ENCODE measurements around the gene ARFRP1.

The ARFRP1 gene

GRCh38 chr20:63657937-63658748 is 49.6 kb downstream of the ARFRP1 start, which contains the start of gene RTEL1:
Gene RTEL1, plus strand, starts transcription at chr20:63658312. Its CDS starts 1,091 bp downstream, at chr20:63659403.
- Mint-ChIP-seq H3K4me1 (peaks cover 39% of the 10 kb centered on the region), H3K36me3 (ENCODE audit: low read depth) (peaks cover 10% of the 10 kb centered on the region), H3K9me3 (no peaks in the 10 kb centered on the region), H3K27ac (peak within 1 kb of the TSS; percentile 92), H3K27me3 (ENCODE audit: low read depth, poor library complexity) (peaks cover 3% of the 10 kb centered on the region), H3K4me3 (peak within 1 kb of the TSS; percentile 97)
- no peak for TF ChIP-seq CTCF (IDR thresholded peaks at IDR 0.05)
- peak; percentile 92 for DNase-seq

DNA sequence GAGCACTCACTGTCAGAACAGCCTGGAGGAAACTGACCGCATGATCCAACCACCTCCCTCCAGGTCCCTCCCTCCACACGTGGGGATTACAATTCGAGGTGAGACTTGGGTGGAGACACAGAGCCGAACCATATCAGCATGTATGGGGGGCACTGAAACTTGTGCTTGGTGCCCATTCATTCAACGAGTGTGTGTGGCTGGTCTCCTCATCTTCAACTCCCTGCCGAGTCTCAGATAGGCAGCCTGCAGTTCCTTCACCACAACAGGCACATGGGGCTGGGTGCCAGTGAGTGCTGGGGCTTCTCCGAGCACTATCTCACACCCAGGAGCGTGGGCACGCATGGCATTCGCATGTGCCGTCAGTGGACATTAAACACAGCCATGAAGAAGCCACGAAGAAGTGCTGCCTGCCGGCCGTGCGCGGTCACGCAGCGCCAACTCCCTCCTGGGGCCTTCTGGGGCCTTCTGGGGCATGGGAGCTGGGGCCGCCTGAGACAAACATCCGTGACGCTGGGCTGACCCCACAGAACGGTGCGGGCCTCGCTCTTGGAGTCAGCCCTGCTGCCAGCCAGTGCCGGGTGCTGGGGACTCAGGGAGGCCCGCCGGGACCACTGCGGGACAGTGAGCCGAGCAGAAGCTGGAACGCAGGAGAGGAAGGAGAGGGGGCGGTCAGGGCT is 50.4 kb downstream of the ARFRP1 start:
- H3K27me3 Mint-ChIP-seq (ENCODE audit: low read depth, poor library complexity) = peaks cover 3% of the 10 kb centered on the region
- DNase-seq = no peak
- no peak for TF ChIP-seq CTCF (IDR thresholded peaks at IDR 0.05)
- peaks cover 9% of the 10 kb centered on the region for H3K36me3 Mint-ChIP-seq (ENCODE audit: low read depth)
- H3K4me1 Mint-ChIP-seq = peaks cover 39% of the 10 kb centered on the region
- H3K27ac Mint-ChIP-seq = peak overlapping the region; percentile 79
- peak overlapping the region; percentile 97 for H3K4me3 Mint-ChIP-seq
- no peaks in the 10 kb centered on the region for H3K9me3 Mint-ChIP-seq

DNA sequence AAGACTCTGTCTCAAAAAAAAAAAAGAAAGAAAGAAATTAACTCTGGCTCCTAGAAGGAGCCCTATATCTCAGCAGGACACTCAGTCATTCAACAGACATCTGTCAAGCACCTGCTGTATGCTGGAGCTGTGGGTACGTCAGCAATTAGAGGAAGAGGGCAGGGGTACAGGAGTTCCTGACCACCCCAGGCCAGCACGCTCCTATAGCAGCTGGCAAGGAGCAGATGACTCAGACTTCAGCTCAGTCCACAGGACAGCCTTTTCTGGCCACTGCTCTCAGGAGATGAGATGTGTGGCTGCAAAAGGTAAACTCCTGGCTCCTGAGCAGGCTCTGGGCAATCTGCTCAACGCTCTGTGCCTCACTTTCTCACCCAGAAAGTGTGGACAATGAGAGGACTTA is 51.3 kb downstream of the ARFRP1 start:
- Mint-ChIP-seq H3K9me3 (no peaks in the 10 kb centered on the region), H3K4me1 (peaks cover 43% of the 10 kb centered on the region)

DNA sequence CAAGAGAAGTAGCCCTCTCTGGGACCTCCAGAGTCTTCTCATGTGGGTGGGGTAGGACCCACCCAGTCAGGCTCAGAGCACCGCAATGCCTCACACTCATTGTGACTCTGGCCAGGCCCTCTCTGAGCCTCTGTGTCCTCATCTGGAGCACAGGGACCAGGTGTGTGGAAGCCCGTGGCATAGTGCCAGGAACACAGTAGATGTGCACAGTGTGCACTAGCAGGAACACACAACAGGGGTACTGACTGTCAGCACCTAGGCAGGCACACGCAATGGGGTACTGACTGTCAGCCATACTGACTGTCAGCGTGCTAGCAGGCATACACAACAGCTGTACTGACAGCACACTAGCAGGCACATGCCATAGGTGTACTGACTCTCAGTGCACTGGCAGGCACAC is 52.5 kb downstream of the ARFRP1 start:
- Mint-ChIP-seq H3K27ac (no peak overlapping the region), H3K36me3 (ENCODE audit: low read depth) (peaks cover 7% of the 10 kb centered on the region), H3K4me1 (peaks cover 44% of the 10 kb centered on the region), H3K4me3 (no peak overlapping the region), H3K9me3 (no peaks in the 10 kb centered on the region), H3K27me3 (ENCODE audit: low read depth, poor library complexity) (peaks cover 19% of the 10 kb centered on the region)
- TF ChIP-seq CTCF (IDR thresholded peaks at IDR 0.05) = no peak
- DNase-seq = no peak

More for the DNA sequence above, 51.3 kb downstream of the ARFRP1 start:
- peaks cover 10% of the 10 kb centered on the region for H3K27me3 Mint-ChIP-seq (ENCODE audit: low read depth, poor library complexity)
- peaks cover 7% of the 10 kb centered on the region for H3K36me3 Mint-ChIP-seq (ENCODE audit: low read depth)
- TF ChIP-seq CTCF (IDR thresholded peaks at IDR 0.05) = no peak
- peak overlapping the region; percentile 65 for H3K4me3 Mint-ChIP-seq
- H3K27ac Mint-ChIP-seq = no peak overlapping the region
- DNase-seq = no peak

- no peak for TF ChIP-seq CTCF (IDR thresholded peaks at IDR 0.05)
- Mint-ChIP-seq H3K27ac (no peak overlapping the region), H3K36me3 (ENCODE audit: low read depth) (no peaks in the 10 kb centered on the region), H3K4me1 (peaks cover 35% of the 10 kb centered on the region), H3K4me3 (peak overlapping the region; percentile 70), H3K27me3 (ENCODE audit: low read depth, poor library complexity) (peaks cover 21% of the 10 kb centered on the region), H3K9me3 (no peaks in the 10 kb centered on the region)
- no peak for DNase-seq
Measured at GRCh38 chr20:63653974-63654668, 53.7 kb downstream of the ARFRP1 start.

All from nephron progenitor cell (in vitro differentiated cells).